ENCODE results near the gene SAMD5.

Gene SAMD5

DNA sequence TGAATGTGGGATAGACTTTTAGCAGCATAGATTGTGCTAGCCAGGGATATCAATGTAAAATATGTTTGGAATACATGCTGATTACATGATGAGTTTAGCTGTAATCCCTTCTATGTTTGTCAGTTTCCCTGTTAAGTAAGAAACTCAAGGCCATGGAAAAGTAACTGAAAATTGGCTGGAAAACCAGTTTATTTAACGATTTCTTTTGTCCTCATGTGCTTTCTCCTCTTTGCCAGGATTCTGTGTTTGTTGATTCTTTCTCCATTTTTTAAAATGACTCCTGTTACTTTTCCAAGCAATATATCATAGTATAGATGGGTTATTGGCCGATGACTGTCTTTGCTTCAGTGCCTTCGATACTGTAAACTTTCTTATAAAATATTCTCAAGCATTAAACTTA, 87.5 kb downstream of the SAMD5 start:
- TF ChIP-seq, protein P1, sequence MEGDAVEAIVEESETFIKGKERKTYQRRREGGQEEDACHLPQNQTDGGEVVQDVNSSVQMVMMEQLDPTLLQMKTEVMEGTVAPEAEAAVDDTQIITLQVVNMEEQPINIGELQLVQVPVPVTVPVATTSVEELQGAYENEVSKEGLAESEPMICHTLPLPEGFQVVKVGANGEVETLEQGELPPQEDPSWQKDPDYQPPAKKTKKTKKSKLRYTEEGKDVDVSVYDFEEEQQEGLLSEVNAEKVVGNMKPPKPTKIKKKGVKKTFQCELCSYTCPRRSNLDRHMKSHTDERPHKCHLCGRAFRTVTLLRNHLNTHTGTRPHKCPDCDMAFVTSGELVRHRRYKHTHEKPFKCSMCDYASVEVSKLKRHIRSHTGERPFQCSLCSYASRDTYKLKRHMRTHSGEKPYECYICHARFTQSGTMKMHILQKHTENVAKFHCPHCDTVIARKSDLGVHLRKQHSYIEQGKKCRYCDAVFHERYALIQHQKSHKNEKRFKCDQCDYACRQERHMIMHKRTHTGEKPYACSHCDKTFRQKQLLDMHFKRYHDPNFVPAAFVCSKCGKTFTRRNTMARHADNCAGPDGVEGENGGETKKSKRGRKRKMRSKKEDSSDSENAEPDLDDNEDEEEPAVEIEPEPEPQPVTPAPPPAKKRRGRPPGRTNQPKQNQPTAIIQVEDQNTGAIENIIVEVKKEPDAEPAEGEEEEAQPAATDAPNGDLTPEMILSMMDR (conservative IDR thresholded peaks at IDR 0.05; ENCODE audit: low read depth), result no peak
- H3K27ac ChIP-seq, result no peak overlapping the region
- DNase-seq (ENCODE audit: low spot score), result no peak
- ChIA-PET CTCF (interaction anchor here (0.5 kb wide), 1 partner anchor 8 kb away, joined by 5 read pairs; no protein-coding TSS in a partner anchor), POLR2A (ENCODE audit: low non-redundant PET) (no interaction called here)

DNA sequence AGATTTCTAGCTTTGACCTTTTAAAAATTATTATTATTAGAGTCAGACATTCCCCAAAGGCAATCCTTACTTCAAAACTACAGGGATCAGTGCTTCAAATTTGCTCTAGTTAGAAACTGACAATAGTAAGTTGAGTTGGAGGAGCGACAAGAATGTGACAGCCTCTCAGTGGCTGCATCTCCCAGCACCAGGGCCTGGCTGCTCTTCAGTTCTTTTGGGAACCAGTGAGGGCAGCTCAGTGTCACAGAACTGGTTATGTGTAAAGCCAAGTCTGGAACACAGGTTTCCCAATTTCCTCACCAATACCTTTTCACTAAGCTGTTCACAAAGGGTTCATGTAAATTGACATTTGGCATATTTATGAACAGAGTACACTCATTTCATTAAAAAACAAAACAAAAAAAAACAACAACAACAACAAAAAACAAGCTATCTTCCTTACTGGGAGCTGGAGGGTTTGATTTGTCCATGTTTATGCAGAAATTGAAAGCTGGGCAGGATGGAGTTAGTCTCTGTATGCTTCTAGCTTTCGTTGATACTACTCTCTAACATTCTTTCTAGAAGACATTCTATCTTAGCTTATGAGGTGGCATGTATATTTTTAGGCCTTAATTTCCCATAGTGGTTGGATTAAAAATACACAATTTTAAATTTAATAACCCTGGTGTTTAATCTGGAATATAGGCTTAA, 95.0 kb downstream of the SAMD5 start:
- H3K27ac ChIP-seq, result no peak overlapping the region
- TF ChIP-seq, protein P1 (conservative IDR thresholded peaks at IDR 0.05; ENCODE audit: low read depth), result no peak
- ChIA-PET POLR2A (ENCODE audit: low non-redundant PET) (no interaction called here), CTCF (interaction anchor here (0.6 to 0.7 kb wide), 2 partner anchors 8 to 1495 kb away, joined by 3 to 5 read pairs; no protein-coding TSS in a partner anchor)
- no peak for DNase-seq (ENCODE audit: low spot score)

DNA sequence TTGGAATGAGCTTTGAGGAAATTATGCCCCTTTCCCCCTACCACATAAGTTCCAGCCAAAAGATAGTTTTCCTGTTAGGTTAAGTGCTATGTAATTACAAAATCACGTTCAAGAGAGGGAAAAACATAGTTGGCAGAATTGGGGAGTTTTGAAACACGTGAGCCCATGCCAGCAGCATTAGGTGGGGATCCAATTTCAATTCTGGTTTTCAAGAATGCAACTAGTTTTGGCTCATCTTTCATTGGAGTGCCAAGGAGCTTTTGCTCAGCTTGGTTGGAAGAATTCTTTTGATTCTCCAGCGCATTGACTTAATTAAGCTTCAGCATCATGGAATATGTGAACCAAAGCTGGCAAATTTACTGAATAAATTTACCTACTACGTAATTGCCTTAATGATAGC, 95.9 kb downstream of the SAMD5 start:
- POLR2A ChIA-PET (ENCODE audit: low non-redundant PET), result no interaction called here
- DNase-seq (ENCODE audit: low spot score), result no peak
- no peak overlapping the region for H3K27ac ChIP-seq
- TF ChIP-seq, protein P1 (conservative IDR thresholded peaks at IDR 0.05; ENCODE audit: low read depth), result no peak
- CTCF ChIA-PET, result interaction anchor here (0.7 kb wide), 1 partner anchor 1496 kb away, joined by 3 read pairs; no protein-coding TSS in a partner anchor

DNA sequence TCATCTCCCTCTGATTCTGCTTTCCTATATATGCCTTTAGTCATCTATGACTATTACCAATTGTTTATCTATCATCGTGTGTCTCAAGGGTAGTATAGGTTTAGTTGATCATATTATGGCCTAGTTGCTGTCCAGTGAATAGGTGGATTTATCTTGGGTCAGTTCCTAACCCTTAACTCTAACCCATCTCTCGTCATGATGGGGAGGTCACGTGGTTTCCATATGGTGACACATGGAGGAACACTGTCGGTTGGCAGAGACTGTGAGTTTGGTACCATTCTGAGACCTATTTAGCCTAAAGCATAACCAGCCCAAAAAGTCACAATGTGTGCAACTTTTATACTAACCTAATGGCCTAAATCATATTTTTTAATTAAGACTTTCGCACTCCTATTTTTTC, 103.5 kb downstream of the SAMD5 start:
- CTCF ChIA-PET, result no interaction called here
- no peak overlapping the region for H3K27ac ChIP-seq
- DNase-seq (ENCODE audit: low spot score), result no peak
- TF ChIP-seq, protein P1 (conservative IDR thresholded peaks at IDR 0.05; ENCODE audit: low read depth), result no peak
- POLR2A ChIA-PET (ENCODE audit: low non-redundant PET), result no interaction called here

DNA sequence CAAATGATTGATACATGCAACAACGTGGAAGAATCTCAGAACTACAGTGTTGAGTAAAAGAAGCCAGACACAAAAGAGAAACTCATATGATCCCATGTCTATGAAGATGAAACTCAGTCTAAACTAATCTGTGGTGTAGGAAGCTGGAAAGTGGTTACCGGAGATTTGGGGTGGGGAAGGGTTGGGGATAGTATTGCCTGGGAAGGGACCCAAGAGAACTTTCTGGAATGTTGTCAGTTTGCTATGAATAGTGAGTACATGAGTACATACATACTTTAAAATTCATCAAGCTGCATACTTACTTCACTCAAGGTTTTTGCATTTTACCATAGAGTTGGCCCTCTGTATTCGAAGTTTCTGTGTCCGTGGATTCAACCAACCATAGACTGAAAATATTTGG, 106.0 kb downstream of the SAMD5 start:
- ChIA-PET CTCF (interaction anchor here (0.6 kb wide), 1 partner anchor 870 kb away, joined by 4 read pairs; no protein-coding TSS in a partner anchor), POLR2A (ENCODE audit: low non-redundant PET) (no interaction called here)
- no peak overlapping the region for H3K27ac ChIP-seq
- DNase-seq (ENCODE audit: low spot score), result no peak
- TF ChIP-seq, protein P1 (conservative IDR thresholded peaks at IDR 0.05; ENCODE audit: low read depth), result no peak

DNA sequence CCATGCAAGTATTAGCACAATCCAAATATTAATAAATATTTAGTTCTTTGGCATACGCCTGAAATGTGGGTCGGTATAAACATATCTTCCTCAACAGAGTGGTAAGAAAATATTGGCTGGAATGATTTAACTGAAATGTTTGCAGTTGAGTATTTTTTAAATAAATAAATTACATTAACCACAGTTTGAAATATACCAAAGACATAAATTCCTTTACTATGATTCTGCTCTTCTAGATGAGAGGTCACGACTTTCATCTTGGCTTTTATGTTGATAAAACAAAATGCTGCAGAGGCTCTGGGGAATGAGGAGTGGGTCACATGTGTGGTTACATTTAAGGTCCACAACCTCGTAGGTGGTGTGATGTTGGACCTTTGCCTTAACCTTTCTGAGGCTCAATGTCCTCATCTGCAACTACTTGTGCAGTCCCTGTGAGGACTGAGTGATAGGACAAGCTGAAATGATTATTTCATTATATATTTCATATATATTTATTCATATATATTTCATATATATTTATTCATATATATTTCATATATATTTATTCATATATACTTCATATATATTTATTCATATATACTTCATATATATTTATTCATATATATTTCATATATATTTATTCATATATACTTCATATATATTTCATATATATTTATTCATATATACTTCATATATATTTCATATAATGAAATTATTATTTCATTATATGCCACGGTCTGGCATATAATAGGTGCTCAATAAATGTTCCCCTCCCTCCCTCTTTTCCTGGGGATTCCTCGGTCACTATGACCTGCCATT, 107.4 kb downstream of the SAMD5 start:
- TF ChIP-seq, protein P1 (conservative IDR thresholded peaks at IDR 0.05; ENCODE audit: low read depth), result no peak

More for the DNA sequence above, 107.4 kb downstream of the SAMD5 start:
- ChIA-PET POLR2A (ENCODE audit: low non-redundant PET) (no interaction called here), CTCF (no interaction called here)
- H3K27ac ChIP-seq, result no peak overlapping the region
- DNase-seq (ENCODE audit: low spot score), result no peak

All from RWPE1 (cell line).